GM23338 (cell line): ENCODE results near the gene TIMP3. TPM values are rescaled to one million over a fixed set of nuclear protein-coding genes. Genes with fewer than 3 reads are reported as not detected.

Experiments used
- ATAC-seq: fragments of 200-7000 bp; cut with Tn5 transposase; 3 replicates; pipeline ENCODE4 v1.9.1; 2020
- DNase-seq: peaks from one replicate; pipeline ENCODE4 v3.0.0-alpha.2; 2015; ENCODE audit warnings: low spot score
- H2AFZ ChIP-seq: fragments of 200-600 bp; sonication (generic); 2 replicates; pipeline ENCODE4 v1.8.0; 2016; ENCODE audit warnings: antibody characterized with exemption, mild to moderate bottlenecking, moderate library complexity
- H3F3A ChIP-seq: fragments of 200-600 bp; sonication (generic); replicated peaks from 2 replicates; pipeline ENCODE4 v1.8.0; 2017; ENCODE audit warnings: antibody characterized with exemption, mixed run types, low read depth
- H3K27ac ChIP-seq: fragments of 200-600 bp; sonication (generic); 2 replicates; pipeline ENCODE4 v1.6.1; 2016; ENCODE audit warnings: low read depth
- H3K27me3 ChIP-seq: fragments of 200-600 bp; sonication (generic); 2 replicates; pipeline ENCODE4 v1.8.0; 2016; ENCODE audit warnings: mild to moderate bottlenecking, mixed run types, moderate library complexity; ENCODE audit not compliant: insufficient read depth
- H3K36me3 ChIP-seq: fragments of 200-600 bp; sonication (generic); 2 replicates; pipeline ENCODE4 v1.8.0; 2016; ENCODE audit warnings: mild to moderate bottlenecking; ENCODE audit not compliant: insufficient read depth
- H3K4me1 ChIP-seq: fragments of 200-600 bp; sonication (generic); 2 replicates; pipeline ENCODE4 v1.8.0; 2016; ENCODE audit warnings: mild to moderate bottlenecking, moderate library complexity; ENCODE audit not compliant: insufficient read depth
- H3K4me2 ChIP-seq: fragments of 200-600 bp; sonication (generic); 2 replicates; pipeline ENCODE4 v1.7.1; 2017; ENCODE audit warnings: mixed run types
- H3K4me3 ChIP-seq: fragments of 200-600 bp; sonication (generic); 2 replicates; pipeline ENCODE4 v1.6.1; 2016; ENCODE audit warnings: mixed run types
- H3K79me2 ChIP-seq: fragments of 200-600 bp; sonication (generic); replicated peaks from 2 replicates; pipeline ENCODE4 v1.8.0; 2017; ENCODE audit warnings: mild to moderate bottlenecking; ENCODE audit not compliant: insufficient read depth
- H3K9me2 ChIP-seq: fragments of 200-600 bp; sonication (generic); 2 replicates; pipeline ENCODE4 v1.8.0; 2017; ENCODE audit not compliant: insufficient read depth
- H4K20me1 ChIP-seq: fragments of 200-600 bp; sonication (generic); replicated peaks from 2 replicates; pipeline ENCODE4 v1.8.0; 2017; ENCODE audit warnings: mild to moderate bottlenecking; ENCODE audit not compliant: insufficient read depth
- H3K27ac Mint-ChIP-seq: 2 replicates; pipeline ENCODE4 v1.8.0; 2020; ENCODE audit warnings: inconsistent platforms, mild to moderate bottlenecking, moderate library complexity, mixed read lengths
- H3K27me3 Mint-ChIP-seq: 3 replicates; pipeline ENCODE4 v1.8.0; 2022; ENCODE audit warnings: low read depth, mild to moderate bottlenecking, moderate library complexity, mixed read lengths, inconsistent platforms; ENCODE audit not compliant: insufficient read depth, poor library complexity
- H3K36me3 Mint-ChIP-seq: 3 replicates; pipeline ENCODE4 v1.8.0; 2021; ENCODE audit warnings: low read depth, mild to moderate bottlenecking, inconsistent platforms, moderate library complexity, mixed read lengths
- H3K4me1 Mint-ChIP-seq: 3 replicates; pipeline ENCODE4 v1.8.0; 2020; ENCODE audit warnings: mild to moderate bottlenecking, inconsistent platforms, mixed read lengths
- H3K4me3 Mint-ChIP-seq: 3 replicates; pipeline ENCODE4 v1.8.0; 2021; ENCODE audit warnings: moderate library complexity, mild to moderate bottlenecking, inconsistent platforms, mixed read lengths
- H3K9me3 Mint-ChIP-seq: 3 replicates; pipeline ENCODE4 v1.8.0; 2020; ENCODE audit warnings: moderate library complexity, mild to moderate bottlenecking, inconsistent platforms, mixed read lengths
- CREB1 ChIP-seq: fragments of 250-450 bp; sonication (Bioruptor Pico); IDR thresholded peaks from 2 replicates; pipeline ENCODE4 v1.5.0; 2020; ENCODE audit warnings: low read depth, mild to moderate bottlenecking, moderate library complexity
- EZH2 ChIP-seq: fragments of 200-600 bp; sonication (generic); IDR thresholded peaks from one replicate; pipeline ENCODE4 v1.8.0; 2017; ENCODE audit warnings: antibody characterized with exemption, mild to moderate bottlenecking, low read depth; ENCODE audit not compliant: unreplicated experiment
- EZH2phosphoT487 ChIP-seq: fragments of 200-600 bp; sonication (generic); IDR thresholded peaks from one replicate; pipeline ENCODE4 v1.8.1; 2018; ENCODE audit warnings: antibody characterized with exemption; ENCODE audit not compliant: unreplicated experiment
- JUNB ChIP-seq: IDR thresholded peaks from one replicate; pipeline ENCODE4 v1.6.1; 2016; ENCODE audit warnings: antibody characterized with exemption; ENCODE audit not compliant: unreplicated experiment
- NANOG ChIP-seq: IDR thresholded peaks from 2 replicates; pipeline ENCODE4 v1.6.1; 2016; ENCODE audit warnings: antibody characterized with exemption, borderline replicate concordance
- POLR2AphosphoS5 ChIP-seq: IDR thresholded peaks from 2 replicates; pipeline ENCODE4 v1.6.1; 2016; ENCODE audit warnings: antibody characterized with exemption, low read depth
- STAT1 ChIP-seq: IDR thresholded peaks from one replicate; pipeline ENCODE4 v1.6.1; 2016; ENCODE audit warnings: antibody characterized with exemption; ENCODE audit not compliant: unreplicated experiment
- ZNF331 ChIP-seq: fragments of 250-450 bp; sonication (Bioruptor Pico); IDR thresholded peaks from 2 replicates; pipeline ENCODE4 v1.5.0; 2020; ENCODE audit warnings: low read depth, mild to moderate bottlenecking, moderate library complexity
- ZNF462 ChIP-seq: fragments of 250-450 bp; sonication (Bioruptor Pico); IDR thresholded peaks from 2 replicates; pipeline ENCODE4 v1.5.0; 2020; ENCODE audit warnings: mild to moderate bottlenecking, moderate library complexity
- polyA plus RNA-seq: library from polyadenylated mRNA; unstranded; fragments of >200 nt; fragmentation: Nextera tagmentation; extraction: Ambion mirVana; gene quantifications from 2 replicates; pipeline ENCODE4 v1.2.1, GENCODE V29; 2016
- total RNA-seq: library from RNA; depleted of rRNA; stranded (reverse); fragments of >200 nt; shearing (Covaris generic); gene quantifications from 2 replicates; pipeline ENCODE4 v1.2.3, GENCODE V29; 2014

The TIMP3 gene
- total and polyA plus RNA-seq, 2 experiments from 2014 or later, result 1.4 to 4.3 TPM

GRCh38 chr22:32753591-32753990 lies 47.9 kb upstream of the TIMP3 start (continued):
- TF ChIP-seq ZNF462 (CRISPR knock-in tag), result no peak
- no peak for TF ChIP-seq ZNF331 (CRISPR knock-in tag)

- H3K9me2 ChIP-seq, result no peaks in the 10 kb centered on the region
- H3K27me3 ChIP-seq, result no peaks in the 10 kb centered on the region
- H3K27ac ChIP-seq, result no peak overlapping the region
- ATAC-seq (no peak), DNase-seq (no peak)
- no peak overlapping the region for H3K4me2 ChIP-seq
- no peaks in the 10 kb centered on the region for H3K36me3 Mint-ChIP-seq
- no peak overlapping the region for H3K4me3 ChIP-seq
- H2AFZ ChIP-seq, result no peak overlapping the region
- H3K4me1 Mint-ChIP-seq, result no peaks in the 10 kb centered on the region
- H3K27ac Mint-ChIP-seq, result no peak overlapping the region
- H3K27me3 Mint-ChIP-seq, result peaks cover 12% of the 10 kb centered on the region
- H3K4me1 ChIP-seq, result no peaks in the 10 kb centered on the region
- H4K20me1 ChIP-seq, result peaks cover 9% of the 10 kb centered on the region; the same call in 1 of the 2 replicates
- no peaks in the 10 kb centered on the region for H3K9me3 Mint-ChIP-seq
- no peak overlapping the region for H3K4me3 Mint-ChIP-seq
- no peaks in the 10 kb centered on the region for H3K36me3 ChIP-seq
- no peaks in the 10 kb centered on the region for H3K79me2 ChIP-seq
- no peaks in the 10 kb centered on the region for H3F3A ChIP-seq
- no peak for TF ChIP-seq JUNB
- no peak for TF ChIP-seq STAT1
- no peak for TF ChIP-seq EZH2
- TF ChIP-seq POLR2AphosphoS5, result no peak
- TF ChIP-seq ZNF462 (CRISPR knock-in tag), result no peak
- no peak for TF ChIP-seq EZH2phosphoT487
- TF ChIP-seq NANOG, result no peak
- TF ChIP-seq CREB1 (CRISPR knock-in tag), result no peak
Observed at GRCh38 chr22:32754413-32755041, 47.0 kb upstream of the TIMP3 start.
